GM12872 (cell line): ENCODE data around the gene TMEM179.

ENCODE experiments used
- CTCF ChIP-seq: IDR thresholded peaks from 3 replicates; pipeline ENCODE4 v1.5.1; 2011; ENCODE audit warnings: low read depth, mild to moderate bottlenecking, low read length, moderate library complexity; ENCODE audit not compliant: insufficient read depth

TMEM179 gene

GRCh38 chr14:104542871-104543830 lies 61.4 kb downstream of the TMEM179 start:
- no peak for TF ChIP-seq CTCF

- TF ChIP-seq CTCF: no peak
These were observed 62.6 kb downstream of the TMEM179 start for GRCh38 chr14:104541905-104542465.
